WTC11 (cell line): ENCODE measurements around the gene ITGAX. TPM values are rescaled to one million over a fixed set of nuclear protein-coding genes. Genes with fewer than 3 reads are reported as not detected.

Source experiments
- ATAC-seq: fragments of 200-7000 bp; cut with Tn5 transposase; 2 replicates; pipeline ENCODE4 v1.10.0; 2021; ENCODE audit warnings: mild to moderate bottlenecking, moderate library complexity
- CTCF ChIA-PET: fragments of 300-600 bp; sonication (Branson Sonifier 250); formaldehyde crosslinking; loops from one replicate; lab custom pipeline; 2021; ENCODE audit warnings: antibody characterized with exemption; lab: Charles Lee
- POLR2A ChIA-PET: fragments of 350-600 bp; sonication (Branson Sonifier 250); formaldehyde crosslinking; loops from one replicate; lab custom pipeline; 2021; ENCODE audit warnings: antibody characterized with exemption; lab: Charles Lee
- DNase-seq: peaks from one replicate; pipeline ENCODE4 v3.0.0; 2021; ENCODE audit warnings: low spot score
- H3K27ac Mint-ChIP-seq: 2 replicates; pipeline ENCODE4 v1.8.0; 2021; ENCODE audit warnings: mixed read lengths
- H3K27me3 Mint-ChIP-seq: 2 replicates; pipeline ENCODE4 v1.8.0; 2021; ENCODE audit warnings: low read depth, mild to moderate bottlenecking, moderate library complexity, mixed read lengths
- H3K36me3 Mint-ChIP-seq: 2 replicates; pipeline ENCODE4 v1.8.0; 2021; ENCODE audit warnings: mixed read lengths
- H3K4me1 Mint-ChIP-seq: 2 replicates; pipeline ENCODE4 v1.8.0; 2022; ENCODE audit warnings: mixed read lengths
- H3K4me3 Mint-ChIP-seq: 2 replicates; pipeline ENCODE4 v1.8.0; 2021; ENCODE audit warnings: mild to moderate bottlenecking, moderate library complexity, mixed read lengths
- H3K9me3 Mint-ChIP-seq: 2 replicates; pipeline ENCODE4 v1.8.0; 2021; ENCODE audit warnings: mixed read lengths
- ATF3 ChIP-seq: sonication (generic); formaldehyde crosslinking; conservative IDR thresholded peaks from 2 replicates; pipeline ENCODE4 v1.8.1; 2022; ENCODE audit warnings: mild to moderate bottlenecking, missing genetic modification reagents
- CREB1 ChIP-seq: sonication (generic); formaldehyde crosslinking; IDR thresholded peaks from 2 replicates; pipeline ENCODE4 v1.8.0; 2023; ENCODE audit warnings: mild to moderate bottlenecking, missing genetic modification reagents
- E2F5 ChIP-seq: sonication (generic); formaldehyde crosslinking; IDR thresholded peaks from 2 replicates; pipeline ENCODE4 v1.8.1; 2022; ENCODE audit warnings: mild to moderate bottlenecking, moderate library complexity, missing genetic modification reagents
- ESRRA ChIP-seq: sonication (generic); formaldehyde crosslinking; IDR thresholded peaks from 2 replicates; pipeline ENCODE4 v1.8.1; 2022; ENCODE audit warnings: mild to moderate bottlenecking, missing genetic modification reagents, borderline replicate concordance
- IRF1 ChIP-seq: sonication (generic); formaldehyde crosslinking; IDR thresholded peaks from 2 replicates; pipeline ENCODE4 v1.8.0; 2023; ENCODE audit warnings: missing genetic modification reagents
- IRF2 ChIP-seq: sonication (generic); formaldehyde crosslinking; IDR thresholded peaks from 2 replicates; pipeline ENCODE4 v1.8.0; 2022; ENCODE audit warnings: low read depth, missing genetic modification reagents, borderline replicate concordance
- JAZF1 ChIP-seq: fragments of 250-450 bp; sonication (Bioruptor Pico); IDR thresholded peaks from 2 replicates; pipeline ENCODE4 v1.9.0; 2021; ENCODE audit warnings: moderate library complexity, mild to moderate bottlenecking, inconsistent platforms
- RELA ChIP-seq: sonication (generic); formaldehyde crosslinking; IDR thresholded peaks from 2 replicates; pipeline ENCODE4 v1.8.1; 2022; ENCODE audit warnings: missing genetic modification reagents, mild to moderate bottlenecking, borderline replicate concordance
- SP1 ChIP-seq: sonication (generic); formaldehyde crosslinking; conservative IDR thresholded peaks from 2 replicates; pipeline ENCODE4 v1.8.1; 2022; ENCODE audit warnings: missing genetic modification reagents
- ZSCAN18 ChIP-seq: fragments of 250-450 bp; sonication (Bioruptor Pico); IDR thresholded peaks from 2 replicates; pipeline ENCODE4 v2.1.2; 2022; ENCODE audit warnings: mild to moderate bottlenecking, moderate library complexity
- total RNA-seq: library from RNA; stranded (reverse); gene quantifications from 3 replicates; pipeline ENCODE4 v1.2.3, GENCODE V29; 2021
- TF ChIP-seq, protein P1 (sequence below): fragments of 250-450 bp; sonication (Bioruptor Pico); IDR thresholded peaks from 2 replicates; pipeline ENCODE4 v1.9.0; 2021; ENCODE audit warnings: mild to moderate bottlenecking
- TF ChIP-seq, protein P2 (sequence below): sonication (generic); formaldehyde crosslinking; IDR thresholded peaks from 2 replicates; pipeline ENCODE4 v1.8.1; 2022; ENCODE audit warnings: low read depth, missing genetic modification reagents, borderline replicate concordance
- TF ChIP-seq, protein P3 (sequence below): sonication (generic); formaldehyde crosslinking; IDR thresholded peaks from 2 replicates; pipeline ENCODE4 v1.8.1; 2022; ENCODE audit warnings: missing genetic modification reagents, borderline replicate concordance

Gene ITGAX
- total RNA-seq, 1 experiment from 2014 or later: 0.33 TPM

- TF ChIP-seq, protein P1, sequence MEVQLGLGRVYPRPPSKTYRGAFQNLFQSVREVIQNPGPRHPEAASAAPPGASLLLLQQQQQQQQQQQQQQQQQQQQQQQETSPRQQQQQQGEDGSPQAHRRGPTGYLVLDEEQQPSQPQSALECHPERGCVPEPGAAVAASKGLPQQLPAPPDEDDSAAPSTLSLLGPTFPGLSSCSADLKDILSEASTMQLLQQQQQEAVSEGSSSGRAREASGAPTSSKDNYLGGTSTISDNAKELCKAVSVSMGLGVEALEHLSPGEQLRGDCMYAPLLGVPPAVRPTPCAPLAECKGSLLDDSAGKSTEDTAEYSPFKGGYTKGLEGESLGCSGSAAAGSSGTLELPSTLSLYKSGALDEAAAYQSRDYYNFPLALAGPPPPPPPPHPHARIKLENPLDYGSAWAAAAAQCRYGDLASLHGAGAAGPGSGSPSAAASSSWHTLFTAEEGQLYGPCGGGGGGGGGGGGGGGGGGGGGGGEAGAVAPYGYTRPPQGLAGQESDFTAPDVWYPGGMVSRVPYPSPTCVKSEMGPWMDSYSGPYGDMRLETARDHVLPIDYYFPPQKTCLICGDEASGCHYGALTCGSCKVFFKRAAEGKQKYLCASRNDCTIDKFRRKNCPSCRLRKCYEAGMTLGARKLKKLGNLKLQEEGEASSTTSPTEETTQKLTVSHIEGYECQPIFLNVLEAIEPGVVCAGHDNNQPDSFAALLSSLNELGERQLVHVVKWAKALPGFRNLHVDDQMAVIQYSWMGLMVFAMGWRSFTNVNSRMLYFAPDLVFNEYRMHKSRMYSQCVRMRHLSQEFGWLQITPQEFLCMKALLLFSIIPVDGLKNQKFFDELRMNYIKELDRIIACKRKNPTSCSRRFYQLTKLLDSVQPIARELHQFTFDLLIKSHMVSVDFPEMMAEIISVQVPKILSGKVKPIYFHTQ (CRISPR knock-in tag): no peak
These were observed 3.0 kb upstream of the ITGAX start (continued) for GRCh38 chr16:31351942-31352325.

DNA sequence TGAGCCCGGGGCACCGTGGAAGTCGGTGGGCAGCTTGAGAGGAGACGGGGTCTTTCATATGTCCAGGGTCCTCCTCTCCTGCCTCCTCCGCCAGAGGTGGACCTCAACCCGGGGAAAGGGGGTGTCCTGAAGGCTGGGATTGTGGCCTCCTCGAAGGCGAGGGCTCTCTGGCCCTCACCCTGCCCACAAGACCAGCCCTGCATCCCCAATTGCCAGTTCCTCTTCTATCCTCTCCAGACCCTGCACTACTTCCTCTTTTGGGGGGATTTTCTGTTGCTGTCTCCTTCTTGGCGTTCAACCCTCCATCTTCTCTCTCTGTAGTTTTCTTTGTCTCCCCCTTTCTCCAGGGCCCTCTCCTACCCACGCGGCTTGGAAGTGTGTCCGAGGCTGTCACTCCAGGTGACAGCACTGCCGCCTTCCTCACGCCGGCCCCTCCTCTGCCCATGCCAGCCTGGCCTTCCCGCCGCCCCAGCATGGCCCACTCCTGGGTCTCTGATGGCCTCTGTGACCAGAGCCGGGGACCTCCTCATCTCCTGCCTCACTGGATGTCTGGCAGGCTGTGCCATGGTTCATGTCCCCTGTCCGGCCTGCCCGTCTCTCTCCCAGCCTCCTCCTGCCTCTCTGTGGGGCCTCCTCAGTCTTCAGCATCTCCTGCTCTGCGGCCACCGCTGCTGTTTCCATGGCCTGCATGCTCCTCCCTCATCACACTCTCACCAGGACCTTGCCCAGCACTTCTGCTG lies 2.4 kb upstream of the ITGAX start:
- TF ChIP-seq, protein P2, sequence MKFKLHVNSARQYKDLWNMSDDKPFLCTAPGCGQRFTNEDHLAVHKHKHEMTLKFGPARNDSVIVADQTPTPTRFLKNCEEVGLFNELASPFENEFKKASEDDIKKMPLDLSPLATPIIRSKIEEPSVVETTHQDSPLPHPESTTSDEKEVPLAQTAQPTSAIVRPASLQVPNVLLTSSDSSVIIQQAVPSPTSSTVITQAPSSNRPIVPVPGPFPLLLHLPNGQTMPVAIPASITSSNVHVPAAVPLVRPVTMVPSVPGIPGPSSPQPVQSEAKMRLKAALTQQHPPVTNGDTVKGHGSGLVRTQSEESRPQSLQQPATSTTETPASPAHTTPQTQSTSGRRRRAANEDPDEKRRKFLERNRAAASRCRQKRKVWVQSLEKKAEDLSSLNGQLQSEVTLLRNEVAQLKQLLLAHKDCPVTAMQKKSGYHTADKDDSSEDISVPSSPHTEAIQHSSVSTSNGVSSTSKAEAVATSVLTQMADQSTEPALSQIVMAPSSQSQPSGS (CRISPR knock-in tag): no peak
- TF ChIP-seq, protein P3, sequence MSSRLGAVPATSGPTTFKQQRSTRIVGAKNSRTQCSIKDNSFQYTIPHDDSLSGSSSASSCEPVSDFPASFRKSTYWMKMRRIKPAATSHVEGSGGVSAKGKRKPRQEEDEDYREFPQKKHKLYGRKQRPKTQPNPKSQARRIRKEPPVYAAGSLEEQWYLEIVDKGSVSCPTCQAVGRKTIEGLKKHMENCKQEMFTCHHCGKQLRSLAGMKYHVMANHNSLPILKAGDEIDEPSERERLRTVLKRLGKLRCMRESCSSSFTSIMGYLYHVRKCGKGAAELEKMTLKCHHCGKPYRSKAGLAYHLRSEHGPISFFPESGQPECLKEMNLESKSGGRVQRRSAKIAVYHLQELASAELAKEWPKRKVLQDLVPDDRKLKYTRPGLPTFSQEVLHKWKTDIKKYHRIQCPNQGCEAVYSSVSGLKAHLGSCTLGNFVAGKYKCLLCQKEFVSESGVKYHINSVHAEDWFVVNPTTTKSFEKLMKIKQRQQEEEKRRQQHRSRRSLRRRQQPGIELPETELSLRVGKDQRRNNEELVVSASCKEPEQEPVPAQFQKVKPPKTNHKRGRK (CRISPR knock-in tag): no peak
- no peak for TF ChIP-seq IRF1 (CRISPR knock-in tag)
- no peak for TF ChIP-seq CREB1 (CRISPR knock-in tag)
- TF ChIP-seq SP1: no peak
- TF ChIP-seq JAZF1: no peak
- no peak for TF ChIP-seq ZSCAN18
- no peak for TF ChIP-seq ESRRA (CRISPR knock-in tag)
- no peak for TF ChIP-seq E2F5 (CRISPR knock-in tag)
- TF ChIP-seq IRF2 (CRISPR knock-in tag): no peak
- no peak for TF ChIP-seq ATF3
- no peak for TF ChIP-seq RELA (CRISPR knock-in tag)
- no peaks in the 10 kb centered on the region for H3K36me3 Mint-ChIP-seq
- H3K9me3 Mint-ChIP-seq: peaks cover 6% of the 10 kb centered on the region; the same call in 1 of the 2 replicates
- ChIA-PET POLR2A (no interaction called here), CTCF (no interaction called here)
- no peak for DNase-seq
- no peak overlapping the region for H3K4me3 Mint-ChIP-seq
- no peak overlapping the region for H3K27ac Mint-ChIP-seq
- peaks cover 7% of the 10 kb centered on the region for H3K4me1 Mint-ChIP-seq
- no peak for ATAC-seq
- peaks cover 7% of the 10 kb centered on the region; the same call in 1 of the 2 replicates for H3K27me3 Mint-ChIP-seq
